BJ (cell line): ENCODE results near the gene PNMA1. TPM values are rescaled to one million over a fixed set of nuclear protein-coding genes. Genes with fewer than 3 reads are reported as not detected.

Source experiments
- CTCF ChIA-PET: fragments of 350-600 bp; formaldehyde crosslinking; extraction: SDS; loops from one replicate; lab custom pipeline; 2021; ENCODE audit warnings: antibody characterized with exemption, inconsistent platforms; lab: Yijun Ruan, JAX
- POLR2A ChIA-PET: fragments of 300-600 bp; sonication (Branson Sonifier 250); formaldehyde crosslinking; extraction: SDS; loops from one replicate; lab custom pipeline; 2021; ENCODE audit warnings: antibody characterized with exemption; lab: Charles Lee
- DNase-seq: peaks from one replicate; pipeline ENCODE4 v3.0.0-alpha.2; 2011; ENCODE audit warnings: low read depth
- H3K27me3 ChIP-seq: 2 replicates; pipeline ENCODE4 v1.6.0; 2011; ENCODE audit warnings: low read length; ENCODE audit not compliant: control insufficient read depth, insufficient read depth
- H3K36me3 ChIP-seq: 2 replicates; pipeline ENCODE4 v1.5.1; 2011; ENCODE audit warnings: low read length; ENCODE audit not compliant: control insufficient read depth, insufficient read depth
- H3K4me3 ChIP-seq: 2 replicates; pipeline ENCODE4 v1.5.1; 2011; ENCODE audit warnings: low read depth, mild to moderate bottlenecking, control low read depth, low read length
- polyA plus RNA-seq: library from polyadenylated mRNA; depleted of rRNA; stranded (reverse); fragments of >200 nt; gene quantifications from 2 replicates; pipeline ENCODE4 v1.2.3, GENCODE V29; 2011
- TF ChIP-seq, protein P1 (sequence below): IDR thresholded peaks from 2 replicates; pipeline ENCODE4 v1.5.1; 2011; ENCODE audit warnings: low read depth, mild to moderate bottlenecking, control low read depth, inconsistent platforms, low read length, moderate library complexity; ENCODE audit not compliant: insufficient read depth

Gene PNMA1
- polyA plus RNA-seq, 1 experiment = 11.6 TPM

DNA sequence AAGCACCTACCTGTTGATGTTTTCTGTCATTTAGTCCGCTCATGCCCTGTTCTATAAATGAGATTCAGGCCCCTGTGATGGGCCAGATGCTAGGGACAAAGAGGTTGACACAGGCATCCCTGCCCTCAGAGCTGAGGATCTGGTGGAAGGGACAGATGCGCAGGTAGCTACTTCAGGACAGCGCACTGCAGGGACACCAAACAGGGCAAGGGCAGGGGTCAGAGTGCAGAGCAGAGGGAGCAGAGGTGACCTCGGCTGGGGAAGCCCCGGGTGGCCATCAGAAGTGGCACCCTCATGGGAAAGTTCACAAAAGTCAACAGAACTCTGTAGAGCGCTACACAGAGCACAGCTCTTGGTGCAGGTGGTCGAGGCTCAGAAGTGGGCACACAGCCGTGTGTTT, 5.6 kb upstream of the PNMA1 start:
- no peak for DNase-seq
- CTCF ChIA-PET = no interaction called here
- POLR2A ChIA-PET = no interaction called here
- TF ChIP-seq, protein P1, sequence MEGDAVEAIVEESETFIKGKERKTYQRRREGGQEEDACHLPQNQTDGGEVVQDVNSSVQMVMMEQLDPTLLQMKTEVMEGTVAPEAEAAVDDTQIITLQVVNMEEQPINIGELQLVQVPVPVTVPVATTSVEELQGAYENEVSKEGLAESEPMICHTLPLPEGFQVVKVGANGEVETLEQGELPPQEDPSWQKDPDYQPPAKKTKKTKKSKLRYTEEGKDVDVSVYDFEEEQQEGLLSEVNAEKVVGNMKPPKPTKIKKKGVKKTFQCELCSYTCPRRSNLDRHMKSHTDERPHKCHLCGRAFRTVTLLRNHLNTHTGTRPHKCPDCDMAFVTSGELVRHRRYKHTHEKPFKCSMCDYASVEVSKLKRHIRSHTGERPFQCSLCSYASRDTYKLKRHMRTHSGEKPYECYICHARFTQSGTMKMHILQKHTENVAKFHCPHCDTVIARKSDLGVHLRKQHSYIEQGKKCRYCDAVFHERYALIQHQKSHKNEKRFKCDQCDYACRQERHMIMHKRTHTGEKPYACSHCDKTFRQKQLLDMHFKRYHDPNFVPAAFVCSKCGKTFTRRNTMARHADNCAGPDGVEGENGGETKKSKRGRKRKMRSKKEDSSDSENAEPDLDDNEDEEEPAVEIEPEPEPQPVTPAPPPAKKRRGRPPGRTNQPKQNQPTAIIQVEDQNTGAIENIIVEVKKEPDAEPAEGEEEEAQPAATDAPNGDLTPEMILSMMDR = no peak
- Histone ChIP-seq H3K27me3 (no peaks in the 10 kb centered on the region), H3K4me3 (no peak overlapping the region), H3K36me3 (peaks cover 50% of the 10 kb centered on the region)

GRCh38 chr14:73719361-73719760, 5.2 kb upstream of the PNMA1 start:
- no peak overlapping the region for H3K4me3 ChIP-seq
- TF ChIP-seq, protein P1 = no peak
- ChIA-PET CTCF (no interaction called here), POLR2A (no interaction called here)
- no peaks in the 10 kb centered on the region for H3K27me3 ChIP-seq
- peaks cover 49% of the 10 kb centered on the region for H3K36me3 ChIP-seq
- no peak for DNase-seq

DNA sequence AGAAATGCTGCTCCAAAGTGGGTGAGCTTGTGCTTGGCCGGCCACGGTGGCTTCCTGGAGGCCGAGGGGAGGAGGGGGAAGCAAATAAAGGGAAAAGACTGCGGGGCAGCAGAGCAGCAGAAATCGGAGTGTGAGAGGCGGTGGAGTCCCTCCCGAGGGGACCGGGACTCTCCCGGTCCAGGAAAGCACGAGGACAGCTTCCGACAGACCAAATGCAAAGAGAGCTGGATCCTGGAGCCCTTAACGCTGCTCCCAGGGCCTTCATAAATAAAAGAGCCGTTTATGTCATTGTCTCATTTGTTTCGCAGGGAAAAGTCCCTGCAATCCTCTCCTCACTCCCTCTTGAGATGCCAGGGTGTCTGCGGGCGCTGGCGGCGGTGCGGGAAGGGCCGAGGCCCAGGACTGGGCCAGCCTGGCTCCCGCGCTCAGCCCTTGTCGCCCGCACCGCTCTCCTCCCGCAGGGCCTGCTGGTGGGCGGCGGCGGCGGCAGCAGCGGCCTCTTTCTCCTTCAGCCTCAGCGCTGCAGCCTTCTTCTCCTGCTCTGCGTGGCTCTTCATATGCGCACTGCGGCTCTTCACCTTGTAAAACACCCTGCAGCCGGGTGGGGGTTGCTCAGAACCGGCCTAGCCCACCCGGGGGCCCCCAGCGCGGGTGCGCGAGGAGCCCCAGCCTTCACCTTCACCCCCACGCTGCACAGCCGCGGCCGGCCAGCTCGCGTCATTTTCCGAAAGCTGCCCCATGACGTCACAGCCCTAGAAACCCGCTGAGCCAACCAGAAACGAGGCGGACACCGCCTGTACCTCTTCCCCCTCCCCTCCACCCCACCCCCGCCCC, 4.5 kb upstream of the PNMA1 start:
- Histone ChIP-seq H3K27me3 (no peaks in the 10 kb centered on the region), H3K4me3 (no peak overlapping the region), H3K36me3 (peaks cover 48% of the 10 kb centered on the region)
- CTCF ChIA-PET = interaction anchor here (1.7 kb wide), 1 partner anchor 10 kb away, joined by 11 read pairs; no protein-coding TSS in a partner anchor
- TF ChIP-seq, protein P1 = no peak
- no peak for DNase-seq
- POLR2A ChIA-PET = no interaction called here

- CTCF ChIA-PET = interaction anchor here (1.1 to 1.7 kb wide), 2 partner anchors 11 to 13 kb away, joined by 3 to 11 read pairs; no protein-coding TSS in a partner anchor
- POLR2A ChIA-PET = no interaction called here
- TF ChIP-seq, protein P1 = no peak
- H3K36me3 ChIP-seq = peaks cover 47% of the 10 kb centered on the region
- H3K27me3 ChIP-seq = no peaks in the 10 kb centered on the region
- DNase-seq = no peak
- no peak overlapping the region for H3K4me3 ChIP-seq
Observed at GRCh38 chr14:73717711-73718417, 3.7 kb upstream of the PNMA1 start.

DNA sequence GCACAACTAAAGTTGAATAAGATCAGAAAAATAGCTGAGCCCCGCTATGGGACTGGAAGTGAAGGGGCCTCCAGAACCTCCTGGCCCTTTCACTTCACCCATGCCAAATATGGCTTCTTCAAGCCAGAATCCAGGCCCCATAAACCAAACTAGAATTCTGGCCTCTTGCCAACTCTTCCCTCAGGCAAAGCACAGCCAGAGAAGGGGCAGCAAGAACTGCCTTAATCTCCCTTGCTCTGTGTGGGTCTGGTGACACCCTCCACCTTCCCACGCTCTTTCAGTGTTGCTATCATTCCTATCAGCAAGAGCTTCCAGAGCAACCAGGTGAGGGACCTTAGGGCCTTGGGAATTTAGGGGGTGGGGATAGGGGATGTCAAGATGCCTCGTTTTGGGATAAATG, 3.1 kb upstream of the PNMA1 start:
- H3K36me3 ChIP-seq = peaks cover 42% of the 10 kb centered on the region
- no peak overlapping the region for H3K4me3 ChIP-seq
- POLR2A ChIA-PET = no interaction called here
- CTCF ChIA-PET = interaction anchor here (1.1 to 1.7 kb wide), 2 partner anchors 12 to 14 kb away, joined by 3 to 11 read pairs; no protein-coding TSS in a partner anchor
- DNase-seq = no peak
- H3K27me3 ChIP-seq = no peaks in the 10 kb centered on the region
- TF ChIP-seq, protein P1 = no peak
